ENCODE results near the gene RIMBP2. TPM values are rescaled to one million over a fixed set of nuclear protein-coding genes. Genes with fewer than 3 reads are reported as not detected.

RIMBP2 gene
- total RNA-seq, 1 experiment from 2014 or later, result not detected

GRCh38 chr12:130444986-130445385, 271.1 kb downstream of the RIMBP2 start:
- DNase-seq (ENCODE audit: low read depth), result no peak

- DNase-seq (ENCODE audit: low read depth), result no peak
These were observed 272.0 kb downstream of the RIMBP2 start for GRCh38 chr12:130444061-130444460.

- no peak for DNase-seq (ENCODE audit: low read depth)
These were observed 274.0 kb downstream of the RIMBP2 start for GRCh38 chr12:130441771-130442760.

- DNase-seq (ENCODE audit: low read depth), result no peak
These were observed 275.6 kb downstream of the RIMBP2 start for GRCh38 chr12:130440411-130441080.

GRCh38 chr12:130439250-130439649, 276.8 kb downstream of the RIMBP2 start:
- DNase-seq (ENCODE audit: low read depth), result no peak

- no peak for DNase-seq (ENCODE audit: low read depth)
These were observed 277.4 kb downstream of the RIMBP2 start for GRCh38 chr12:130438711-130439110.

- no peak for DNase-seq (ENCODE audit: low read depth)
These were observed 277.9 kb downstream of the RIMBP2 start for GRCh38 chr12:130438243-130438620.

GRCh38 chr12:130437555-130438242, 278.4 kb downstream of the RIMBP2 start:
- DNase-seq (ENCODE audit: low read depth), result no peak

- DNase-seq (ENCODE audit: low read depth), result no peak
These were observed 279.2 kb downstream of the RIMBP2 start for GRCh38 chr12:130436741-130437501.

GRCh38 chr12:130435826-130436225, 280.3 kb downstream of the RIMBP2 start:
- no peak for DNase-seq (ENCODE audit: low read depth)

GRCh38 chr12:130435331-130435730, 280.8 kb downstream of the RIMBP2 start:
- no peak for DNase-seq (ENCODE audit: low read depth)

GRCh38 chr12:130434560-130434959, 281.5 kb downstream of the RIMBP2 start:
- no peak for DNase-seq (ENCODE audit: low read depth)

GRCh38 chr12:130433834-130434233, 282.3 kb downstream of the RIMBP2 start:
- no peak for DNase-seq (ENCODE audit: low read depth)

- no peak for DNase-seq (ENCODE audit: low read depth)
These were observed 282.7 kb downstream of the RIMBP2 start for GRCh38 chr12:130433411-130433810.

- DNase-seq (ENCODE audit: low read depth), result no peak
These were observed 284.9 kb downstream of the RIMBP2 start for GRCh38 chr12:130431176-130431575.

- no peak for DNase-seq (ENCODE audit: low read depth)
These were observed 286.2 kb downstream of the RIMBP2 start for GRCh38 chr12:130429656-130430505.

GRCh38 chr12:130428116-130428515, 288.0 kb downstream of the RIMBP2 start:
- no peak for DNase-seq (ENCODE audit: low read depth)

GRCh38 chr12:130427381-130427887, 288.7 kb downstream of the RIMBP2 start:
- DNase-seq (ENCODE audit: low read depth), result no peak

- DNase-seq (ENCODE audit: low read depth), result no peak
These were observed 290.3 kb downstream of the RIMBP2 start for GRCh38 chr12:130425698-130426245.

Data from LHCN-M2 (cell line).